Bronchial epithelial cell (primary cell): ENCODE data around the gene APEX2. TPM values are rescaled to one million over a fixed set of nuclear protein-coding genes. Genes with fewer than 3 reads are reported as not detected.

Source experiments
- DNase-seq: peaks from one replicate; pipeline ENCODE4 v3.0.0-alpha.2; 2010; ENCODE audit warnings: low read depth
- FAIRE-seq: peaks from 2 replicates; lab custom pipeline; 2011; peaks lifted over from hg19 to GRCh38; lab: Jason Lieb, UNC
- H3K27me3 ChIP-seq: 2 replicates; pipeline ENCODE4 v1.5.1; 2011; ENCODE audit warnings: low read length; ENCODE audit not compliant: control insufficient read depth, insufficient read depth
- H3K36me3 ChIP-seq: 2 replicates; pipeline ENCODE4 v1.5.1; 2011; ENCODE audit warnings: low read length; ENCODE audit not compliant: control insufficient read depth, insufficient read depth
- H3K4me3 ChIP-seq: 2 replicates; pipeline ENCODE4 v1.5.1; 2011; ENCODE audit warnings: mild to moderate bottlenecking, low read depth, low read length, control low read depth
- total RNA-seq: library from RNA; depleted of rRNA; stranded (reverse); fragments of >200 nt; gene quantifications from 2 replicates; pipeline ENCODE4 v1.2.1, GENCODE V29; 2014
- TF ChIP-seq, protein P1 (sequence below): IDR thresholded peaks from 2 replicates; pipeline ENCODE4 v1.5.1; 2011; ENCODE audit warnings: mild to moderate bottlenecking, moderate library complexity, low read length, control low read depth, inconsistent platforms; ENCODE audit not compliant: insufficient read depth, severe bottlenecking

Gene APEX2
- total RNA-seq, 1 donor from 2014 or later = 7.1 TPM

- TF ChIP-seq, protein P1, sequence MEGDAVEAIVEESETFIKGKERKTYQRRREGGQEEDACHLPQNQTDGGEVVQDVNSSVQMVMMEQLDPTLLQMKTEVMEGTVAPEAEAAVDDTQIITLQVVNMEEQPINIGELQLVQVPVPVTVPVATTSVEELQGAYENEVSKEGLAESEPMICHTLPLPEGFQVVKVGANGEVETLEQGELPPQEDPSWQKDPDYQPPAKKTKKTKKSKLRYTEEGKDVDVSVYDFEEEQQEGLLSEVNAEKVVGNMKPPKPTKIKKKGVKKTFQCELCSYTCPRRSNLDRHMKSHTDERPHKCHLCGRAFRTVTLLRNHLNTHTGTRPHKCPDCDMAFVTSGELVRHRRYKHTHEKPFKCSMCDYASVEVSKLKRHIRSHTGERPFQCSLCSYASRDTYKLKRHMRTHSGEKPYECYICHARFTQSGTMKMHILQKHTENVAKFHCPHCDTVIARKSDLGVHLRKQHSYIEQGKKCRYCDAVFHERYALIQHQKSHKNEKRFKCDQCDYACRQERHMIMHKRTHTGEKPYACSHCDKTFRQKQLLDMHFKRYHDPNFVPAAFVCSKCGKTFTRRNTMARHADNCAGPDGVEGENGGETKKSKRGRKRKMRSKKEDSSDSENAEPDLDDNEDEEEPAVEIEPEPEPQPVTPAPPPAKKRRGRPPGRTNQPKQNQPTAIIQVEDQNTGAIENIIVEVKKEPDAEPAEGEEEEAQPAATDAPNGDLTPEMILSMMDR = no peak
- FAIRE-seq (no peak), DNase-seq (no peak)
- Histone ChIP-seq H3K27me3 (no peaks in the 10 kb centered on the region), H3K4me3 (no peak overlapping the region), H3K36me3 (no peaks in the 10 kb centered on the region)
Measured at GRCh38 chrX:55026143-55026542, 26.0 kb downstream of the APEX2 start.

- Histone ChIP-seq H3K36me3 (no peaks in the 10 kb centered on the region), H3K4me3 (no peak overlapping the region), H3K27me3 (no peaks in the 10 kb centered on the region)
- DNase-seq = no peak
- no peak for FAIRE-seq
- TF ChIP-seq, protein P1 = no peak
Measured at GRCh38 chrX:55026840-55027239, 26.7 kb downstream of the APEX2 start.

DNA sequence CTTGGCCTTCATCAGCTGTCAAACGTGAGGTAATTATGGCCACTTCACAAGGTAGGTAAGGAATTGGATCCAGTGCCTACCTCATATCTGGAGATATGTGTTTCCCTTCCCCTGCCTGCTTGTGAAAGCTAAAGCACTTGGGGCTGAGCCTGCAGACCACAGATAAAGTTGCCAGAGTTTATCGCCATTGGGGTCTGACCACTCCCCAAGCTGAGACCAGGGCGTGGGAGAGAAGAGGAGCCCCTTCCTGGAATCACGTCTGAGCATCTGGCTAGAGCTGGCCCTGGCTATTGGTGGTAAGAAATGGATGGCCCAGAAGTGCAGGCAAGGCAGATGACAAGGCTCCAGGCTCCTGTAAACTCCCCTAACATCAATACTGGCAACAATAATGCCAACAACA lies 27.9 kb downstream of the APEX2 start:
- Histone ChIP-seq H3K27me3 (no peaks in the 10 kb centered on the region), H3K4me3 (no peak overlapping the region), H3K36me3 (no peaks in the 10 kb centered on the region)
- no peak for DNase-seq
- TF ChIP-seq, protein P1 = no peak
- no peak for FAIRE-seq

DNA sequence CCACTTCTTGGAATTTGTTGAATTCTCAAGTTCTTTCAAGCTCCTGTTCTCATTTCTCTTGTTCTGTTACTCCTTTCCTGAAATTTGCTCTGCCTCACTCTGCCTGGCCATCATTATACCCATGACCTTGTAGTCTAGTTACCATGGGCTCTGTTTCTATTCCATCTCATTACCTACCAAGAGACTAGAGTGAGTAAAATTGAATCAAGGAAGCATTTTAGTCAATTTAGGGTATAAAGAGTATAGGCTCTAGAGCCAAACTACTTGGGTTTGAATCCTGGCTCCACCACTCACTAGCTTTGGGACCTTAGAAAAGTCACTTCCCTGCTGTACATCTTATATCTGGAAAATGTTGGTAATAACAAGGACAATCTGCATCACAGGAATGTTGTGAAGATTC lies 28.4 kb downstream of the APEX2 start:
- FAIRE-seq (no peak), DNase-seq (no peak)
- no peak overlapping the region for H3K4me3 ChIP-seq
- TF ChIP-seq, protein P1 = no peak
- no peaks in the 10 kb centered on the region for H3K27me3 ChIP-seq
- no peaks in the 10 kb centered on the region for H3K36me3 ChIP-seq

GRCh38 chrX:55029291-55029690 lies 29.1 kb downstream of the APEX2 start:
- no peak overlapping the region for H3K4me3 ChIP-seq
- H3K36me3 ChIP-seq = no peaks in the 10 kb centered on the region
- DNase-seq (no peak), FAIRE-seq (no peak)
- TF ChIP-seq, protein P1 = no peak
- no peaks in the 10 kb centered on the region for H3K27me3 ChIP-seq
